HG02623 (cell line): Measurements from ENCODE around the gene FASTKD1.
"Not testable (repeated sequence)": the region's sequence is repeated elsewhere in the genome, so short reads cannot be mapped to it uniquely, and the experiment has no call there.

ENCODE experiments used
- ATAC-seq: cut with Tn5 transposase; IDR thresholded peaks from one replicate; pipeline ENCODE4 v1.9.1; 2021; ENCODE audit warnings: moderate library complexity; ENCODE audit not compliant: unreplicated experiment

Gene FASTKD1

GRCh38 chr2:169572189-169572588, 1.5 kb downstream of the FASTKD1 start:
- no peak for ATAC-seq

GRCh38 chr2:169571571-169571970, 2.1 kb downstream of the FASTKD1 start:
- ATAC-seq = no peak

GRCh38 chr2:169570752-169571151, 2.9 kb downstream of the FASTKD1 start:
- ATAC-seq = not testable (repeated sequence)

- no peak for ATAC-seq
These were observed 3.7 kb downstream of the FASTKD1 start for GRCh38 chr2:169569948-169570347.

GRCh38 chr2:169565686-169566085, 8.0 kb downstream of the FASTKD1 start:
- ATAC-seq = no peak

- ATAC-seq = no peak
These were observed 11.1 kb downstream of the FASTKD1 start for GRCh38 chr2:169562519-169562918.

- ATAC-seq = not testable (repeated sequence)
These were observed 11.6 kb downstream of the FASTKD1 start for GRCh38 chr2:169562084-169562483.

- no peak for ATAC-seq
These were observed 12.3 kb downstream of the FASTKD1 start for GRCh38 chr2:169561364-169561763.

- no peak for ATAC-seq
These were observed 26.9 kb downstream of the FASTKD1 start for GRCh38 chr2:169546756-169547155.

GRCh38 chr2:169542433-169542832, 31.2 kb downstream of the FASTKD1 start:
- no peak for ATAC-seq

GRCh38 chr2:169540146-169540545, 33.5 kb downstream of the FASTKD1 start:
- no peak for ATAC-seq

- not testable (repeated sequence) for ATAC-seq
These were observed 34.2 kb downstream of the FASTKD1 start for GRCh38 chr2:169539460-169539859.

GRCh38 chr2:169528271-169528701, 45.4 kb downstream of the FASTKD1 start:
- peak; percentile 81 for ATAC-seq

GRCh38 chr2:169526451-169526850, 47.2 kb downstream of the FASTKD1 start:
- no peak for ATAC-seq

- ATAC-seq = no peak
These were observed 48.2 kb downstream of the FASTKD1 start for GRCh38 chr2:169525434-169525833.

GRCh38 chr2:169523681-169524080, 50.0 kb downstream of the FASTKD1 start:
- no peak for ATAC-seq

GRCh38 chr2:169520896-169521295, 52.8 kb downstream of the FASTKD1 start:
- ATAC-seq = no peak

- not testable (repeated sequence) for ATAC-seq
These were observed 57.1 kb downstream of the FASTKD1 start for GRCh38 chr2:169516488-169516995.

GRCh38 chr2:169514758-169515157, 58.9 kb downstream of the FASTKD1 start:
- not testable (repeated sequence) for ATAC-seq

- no peak for ATAC-seq
These were observed 59.7 kb downstream of the FASTKD1 start for GRCh38 chr2:169513926-169514325.

GRCh38 chr2:169513094-169513493, 60.6 kb downstream of the FASTKD1 start:
- ATAC-seq = no peak

GRCh38 chr2:169512525-169512924, 61.1 kb downstream of the FASTKD1 start:
- no peak for ATAC-seq

- no peak for ATAC-seq
These were observed 61.8 kb downstream of the FASTKD1 start for GRCh38 chr2:169511818-169512217.
